Measurements from ENCODE around the gene FKBP4.
A peak's percentile ranks its signal among the peaks of the same experiment; 100 is the strongest.

The FKBP4 gene

GRCh38 chr12:2813214-2814185 is 18.7 kb downstream of the FKBP4 start:
- DNase-seq, result peak; percentile 28

GRCh38 chr12:2819810-2820209 is 25.0 kb downstream of the FKBP4 start:
- no peak for DNase-seq

GRCh38 chr12:2820432-2820831 is 25.7 kb downstream of the FKBP4 start:
- no peak for DNase-seq

GRCh38 chr12:2823483-2823882 is 28.7 kb downstream of the FKBP4 start:
- DNase-seq, result no peak

- DNase-seq, result no peak
Measured at GRCh38 chr12:2824541-2824940, 29.8 kb downstream of the FKBP4 start.

- no peak for DNase-seq
Measured at GRCh38 chr12:2825132-2825531, 30.4 kb downstream of the FKBP4 start.

GRCh38 chr12:2826036-2826435 is 31.3 kb downstream of the FKBP4 start:
- no peak for DNase-seq

- DNase-seq, result no peak
Measured at GRCh38 chr12:2826721-2827515, 32.1 kb downstream of the FKBP4 start.

GRCh38 chr12:2829275-2829674 is 34.5 kb downstream of the FKBP4 start:
- no peak for DNase-seq

GRCh38 chr12:2832550-2833127 is 37.9 kb downstream of the FKBP4 start:
- DNase-seq, result no peak

GRCh38 chr12:2833327-2833726 is 38.6 kb downstream of the FKBP4 start:
- no peak for DNase-seq

GRCh38 chr12:2833810-2834209 is 39.0 kb downstream of the FKBP4 start:
- DNase-seq, result no peak

GRCh38 chr12:2834581-2835491 is 40.1 kb downstream of the FKBP4 start, which contains the start of gene NRIP2:
NRIP2 (minus strand) TSS chr12:2835035; CDS start chr12:2834983, 52 bp downstream.
- DNase-seq, result no peak

- no peak for DNase-seq
Measured at GRCh38 chr12:2835691-2836403, 41.1 kb downstream of the FKBP4 start.

GRCh38 chr12:2836574-2836973 is 41.8 kb downstream of the FKBP4 start:
- DNase-seq, result no peak

- no peak for DNase-seq
Measured at GRCh38 chr12:2841056-2841650, 46.4 kb downstream of the FKBP4 start.

GRCh38 chr12:2842948-2843347 is 48.2 kb downstream of the FKBP4 start:
- no peak for DNase-seq

GRCh38 chr12:2844786-2845185 is 50.0 kb downstream of the FKBP4 start:
- DNase-seq, result no peak

- DNase-seq, result no peak
Measured at GRCh38 chr12:2845280-2845679, 50.5 kb downstream of the FKBP4 start.

- no peak for DNase-seq
Measured at GRCh38 chr12:2851931-2852330, 57.2 kb downstream of the FKBP4 start.

GRCh38 chr12:2853626-2854025 is 58.9 kb downstream of the FKBP4 start:
- DNase-seq, result peak; percentile 44

Measured in T1000 (cell line).